Left lung (tissue), 10 donors: ENCODE data around the gene YIPF5. TPM values are rescaled to one million over a fixed set of nuclear protein-coding genes. Genes with fewer than 3 reads are reported as not detected.

ENCODE experiments used
- ATAC-seq: fragments of 200-7000 bp; cut with Tn5 transposase; one replicate; pipeline ENCODE4 v1.9.1; 2020; ENCODE audit warnings: moderate library complexity
- DNase-seq, 4 donors: peaks; one replicate each; pipeline ENCODE4 v3.0.0-alpha.2; 2013 to 2020
- H3K27ac ChIP-seq, 2 donors: fragments of 200-600 bp; sonication (generic) in 1 of 2; one replicate each; pipeline versions ENCODE4 v1.5.0 to v1.8.0; 2020 to 2021
- H3K27me3 ChIP-seq, 2 donors: fragments of 200-600 bp; sonication (generic) in 1 of 2; one replicate each; pipeline versions ENCODE4 v1.5.0 to v1.8.0; 2020 to 2021
- H3K36me3 ChIP-seq, 2 donors: fragments of 200-600 bp; sonication (generic) in 1 of 2; one replicate each; pipeline versions ENCODE4 v1.5.0 to v1.8.0; 2020 to 2021
- H3K4me1 ChIP-seq, 2 donors: fragments of 200-600 bp; one replicate each; pipeline ENCODE4 v1.8.0; 2021
- H3K4me3 ChIP-seq, 2 donors: fragments of 200-600 bp; sonication (generic) in 1 of 2; one replicate each; pipeline versions ENCODE4 v1.5.0 to v1.8.0; 2020 to 2021; ENCODE audit warnings: mild to moderate bottlenecking in 1 of 2
- H3K9me3 ChIP-seq, 2 donors: fragments of 200-600 bp; sonication (generic) in 1 of 2; one replicate each; pipeline versions ENCODE4 v1.5.0 to v1.8.0; 2020 to 2021
- intact Hi-C, 2 donors: fragments of 100-400 bp; cut with DNase I; formaldehyde crosslinking; loops; one replicate each; pipeline versions ENCODE4 v1.11.2 to v1.14.2; 2022
- polyA plus RNA-seq, 6 donors: library from polyadenylated mRNA; unstranded; fragments of 120-200 nt; gene quantifications; one replicate each; pipeline ENCODE4 v1.2.1, GENCODE V29; 2013; ENCODE audit not compliant: insufficient read length in 6 of 6
- total RNA-seq, 2 donors: library from RNA; stranded (reverse); fragmentation: NEBNext Ultra II Directional; extraction: Animal tissue kit (Norgen Biotek cat#: 25700); gene quantifications; one replicate each; pipeline ENCODE4 v1.2.1, GENCODE V29; 2021
- TF ChIP-seq, protein P1 (sequence below), 2 donors: fragments of 200-600 bp; sonication (generic) in 1 of 2; IDR thresholded peaks; one replicate each; pipeline versions ENCODE4 v1.5.0 to v1.8.0; 2021; ENCODE audit warnings: antibody characterized with exemption in 2 of 2
- donor health status: DM: no; HTN: yes; CAD: no.
- donor health status: DM: no; HTN: no; CAD: no.

The YIPF5 gene
- total and polyA plus RNA-seq, 8 donors: 58.9 to 67.6 (median 62.8) TPM

GRCh38 chr5:144202072-144202471, 31.6 kb upstream of the YIPF5 start:
- Histone ChIP-seq H3K36me3 (no peaks in the 10 kb centered on the region), H3K9me3 (no peaks in the 10 kb centered on the region), H3K4me1 (no peaks in the 10 kb centered on the region), H3K27me3 (peaks cover 22 to 32% of the 10 kb centered on the region in 2 donors), H3K27ac (no peak overlapping the region), H3K4me3 (no peak overlapping the region)
- DNase-seq (no peak), ATAC-seq (peak; percentile 23)
- TF ChIP-seq, protein P1, sequence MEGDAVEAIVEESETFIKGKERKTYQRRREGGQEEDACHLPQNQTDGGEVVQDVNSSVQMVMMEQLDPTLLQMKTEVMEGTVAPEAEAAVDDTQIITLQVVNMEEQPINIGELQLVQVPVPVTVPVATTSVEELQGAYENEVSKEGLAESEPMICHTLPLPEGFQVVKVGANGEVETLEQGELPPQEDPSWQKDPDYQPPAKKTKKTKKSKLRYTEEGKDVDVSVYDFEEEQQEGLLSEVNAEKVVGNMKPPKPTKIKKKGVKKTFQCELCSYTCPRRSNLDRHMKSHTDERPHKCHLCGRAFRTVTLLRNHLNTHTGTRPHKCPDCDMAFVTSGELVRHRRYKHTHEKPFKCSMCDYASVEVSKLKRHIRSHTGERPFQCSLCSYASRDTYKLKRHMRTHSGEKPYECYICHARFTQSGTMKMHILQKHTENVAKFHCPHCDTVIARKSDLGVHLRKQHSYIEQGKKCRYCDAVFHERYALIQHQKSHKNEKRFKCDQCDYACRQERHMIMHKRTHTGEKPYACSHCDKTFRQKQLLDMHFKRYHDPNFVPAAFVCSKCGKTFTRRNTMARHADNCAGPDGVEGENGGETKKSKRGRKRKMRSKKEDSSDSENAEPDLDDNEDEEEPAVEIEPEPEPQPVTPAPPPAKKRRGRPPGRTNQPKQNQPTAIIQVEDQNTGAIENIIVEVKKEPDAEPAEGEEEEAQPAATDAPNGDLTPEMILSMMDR (IDR thresholded peaks at IDR 0.05): no peak
- intact Hi-C loops: no loop called here

- TF ChIP-seq, protein P1 (IDR thresholded peaks at IDR 0.05): no peak
- peaks cover 19 to 27% of the 10 kb centered on the region in 2 donors for H3K27me3 ChIP-seq
- no peaks in the 10 kb centered on the region for H3K9me3 ChIP-seq
- H3K4me3 ChIP-seq: no peak overlapping the region
- ATAC-seq: no peak
- no peaks in the 10 kb centered on the region for H3K36me3 ChIP-seq
- H3K4me1 ChIP-seq: no peaks in the 10 kb centered on the region
- no peak for DNase-seq
- no peak overlapping the region for H3K27ac ChIP-seq
- intact Hi-C loops: no loop called here
Measured at GRCh38 chr5:144201588-144201987, 31.1 kb upstream of the YIPF5 start.

GRCh38 chr5:144198386-144198785, 27.9 kb upstream of the YIPF5 start:
- TF ChIP-seq, protein P1 (IDR thresholded peaks at IDR 0.05): no peak

GRCh38 chr5:144196612-144197011, 26.2 kb upstream of the YIPF5 start:
- H3K4me1 ChIP-seq: peaks cover 0 to 4% of the 10 kb centered on the region in 2 donors
- no peak for DNase-seq
- no peaks in the 10 kb centered on the region for H3K36me3 ChIP-seq
- TF ChIP-seq, protein P1 (IDR thresholded peaks at IDR 0.05): no peak
- no peaks in the 10 kb centered on the region for H3K9me3 ChIP-seq
- no peaks in the 10 kb centered on the region for H3K27me3 ChIP-seq
- no peak overlapping the region for H3K4me3 ChIP-seq
- H3K27ac ChIP-seq: no peak overlapping the region
- no peak for ATAC-seq
- intact Hi-C loops: no loop called here

More at GRCh38 chr5:144198386-144198785, 27.9 kb upstream of the YIPF5 start:
- Histone ChIP-seq H3K4me3 (no peak overlapping the region), H3K27ac (no peak overlapping the region), H3K27me3 (no peaks in the 10 kb centered on the region), H3K4me1 (no peaks in the 10 kb centered on the region), H3K36me3 (no peaks in the 10 kb centered on the region), H3K9me3 (no peaks in the 10 kb centered on the region)
- intact Hi-C loops: no loop called here
- no peak for DNase-seq
- ATAC-seq: peak; percentile 12

- no peak overlapping the region for H3K4me3 ChIP-seq
- peaks cover 0 to 16% of the 10 kb centered on the region in 2 donors for H3K4me1 ChIP-seq
- intact Hi-C loops: no loop called here
- DNase-seq (no peak), ATAC-seq (no peak)
- no peaks in the 10 kb centered on the region for H3K27me3 ChIP-seq
- H3K36me3 ChIP-seq: no peaks in the 10 kb centered on the region
- no peak overlapping the region for H3K27ac ChIP-seq
- no peaks in the 10 kb centered on the region for H3K9me3 ChIP-seq
- TF ChIP-seq, protein P1 (IDR thresholded peaks at IDR 0.05): no peak
Measured at GRCh38 chr5:144195448-144195847, 25.0 kb upstream of the YIPF5 start.
